MM.1S (cell line): ENCODE measurements around the gene ZBTB47.
A peak's percentile ranks its signal among the peaks of the same experiment; 100 is the strongest.

ENCODE experiments used
- DNase-seq: peaks from one replicate; pipeline ENCODE4 v3.0.0-alpha.2; 2015
- H2AFZ ChIP-seq: fragments of 300-600 bp; sonication (generic); 2 replicates; pipeline ENCODE4 v1.6.0; 2016; ENCODE audit warnings: antibody characterized with exemption, low read length
- H3F3A ChIP-seq: fragments of 300-600 bp; sonication (generic); 2 replicates; pipeline ENCODE4 v1.6.1; 2016; ENCODE audit warnings: mild to moderate bottlenecking, antibody characterized with exemption, low read length, moderate library complexity, mixed read lengths; ENCODE audit not compliant: insufficient read depth
- H3K27ac ChIP-seq: fragments of 300-600 bp; sonication (generic); 2 replicates; pipeline ENCODE4 v1.5.1; 2016; ENCODE audit warnings: mild to moderate bottlenecking, low read length
- H3K27me3 ChIP-seq: fragments of 300-600 bp; sonication (generic); replicated peaks from 2 replicates; pipeline ENCODE4 v1.6.0; 2016; ENCODE audit warnings: low read length; ENCODE audit not compliant: insufficient read depth
- H3K36me3 ChIP-seq: fragments of 300-600 bp; sonication (generic); replicated peaks from 2 replicates; pipeline ENCODE4 v1.6.1; 2016; ENCODE audit warnings: mild to moderate bottlenecking, low read length, mixed read lengths; ENCODE audit not compliant: insufficient read depth
- H3K4me1 ChIP-seq: fragments of 300-600 bp; sonication (generic); 2 replicates; pipeline ENCODE4 v1.6.1; 2016; ENCODE audit warnings: low read length, mixed read lengths
- H3K4me2 ChIP-seq: fragments of 300-600 bp; sonication (generic); 2 replicates; pipeline ENCODE4 v1.6.0; 2016; ENCODE audit warnings: low read depth, low read length
- H3K4me3 ChIP-seq: fragments of 300-600 bp; sonication (generic); 2 replicates; pipeline ENCODE4 v1.5.1; 2016; ENCODE audit warnings: low read length, mixed read lengths
- H3K79me2 ChIP-seq: fragments of 300-600 bp; sonication (generic); 2 replicates; pipeline ENCODE4 v1.6.1; 2016; ENCODE audit warnings: mixed run types, low read length, mixed read lengths
- H3K9ac ChIP-seq: fragments of 300-600 bp; sonication (generic); 2 replicates; pipeline ENCODE4 v1.6.1; 2016; ENCODE audit warnings: low read length, mixed read lengths
- H3K9me2 ChIP-seq: fragments of 300-600 bp; sonication (generic); replicated peaks from 2 replicates; pipeline ENCODE4 v1.6.1; 2016; ENCODE audit warnings: mild to moderate bottlenecking, low read length, mixed read lengths; ENCODE audit not compliant: insufficient read depth
- H3K9me3 ChIP-seq: fragments of 300-600 bp; sonication (generic); replicated peaks from 2 replicates; pipeline ENCODE4 v1.6.1; 2016; ENCODE audit warnings: mild to moderate bottlenecking, low read length, mixed read lengths; ENCODE audit not compliant: insufficient read depth
- H4K20me1 ChIP-seq: fragments of 300-600 bp; sonication (generic); 2 replicates; pipeline ENCODE4 v1.6.1; 2016; ENCODE audit warnings: mild to moderate bottlenecking, low read length, moderate library complexity, mixed read lengths; ENCODE audit not compliant: insufficient read depth
- CTCF ChIP-seq: fragments of 300-600 bp; sonication (generic); IDR thresholded peaks from 2 replicates; pipeline ENCODE4 v1.5.1; 2016; ENCODE audit warnings: antibody characterized with exemption, low read length, mixed read lengths
- EZH2 ChIP-seq: fragments of 300-600 bp; sonication (generic); optimal IDR thresholded peaks from 2 replicates; pipeline ENCODE3; 2017; ENCODE audit warnings: low read depth, mild to moderate bottlenecking, antibody characterized with exemption, low read length, mixed read lengths
- EZH2phosphoT487 ChIP-seq: fragments of 300-600 bp; sonication (generic); IDR thresholded peaks from 2 replicates; pipeline ENCODE4 v1.6.1; 2018; ENCODE audit warnings: antibody characterized with exemption, low read length

Gene ZBTB47

GRCh38 chr3:42613462-42613861 is 40.0 kb upstream of the ZBTB47 start:
- no peak overlapping the region for H3K4me2 ChIP-seq
- H3K4me3 ChIP-seq, result no peak overlapping the region
- DNase-seq, result no peak
- H3K27ac ChIP-seq, result no peak overlapping the region
- H4K20me1 ChIP-seq, result peaks cover 18% of the 10 kb centered on the region; the same call in 1 of the 2 replicates
- no peaks in the 10 kb centered on the region for H3F3A ChIP-seq
- H2AFZ ChIP-seq, result no peak overlapping the region
- peaks cover 86% of the 10 kb centered on the region for H3K79me2 ChIP-seq
- H3K9me3 ChIP-seq, result no peaks in the 10 kb centered on the region
- H3K9me2 ChIP-seq, result no peaks in the 10 kb centered on the region
- H3K9ac ChIP-seq, result no peak overlapping the region
- TF ChIP-seq EZH2phosphoT487 (no peak), CTCF (peak; percentile 51)
- no peaks in the 10 kb centered on the region for H3K27me3 ChIP-seq
- H3K4me1 ChIP-seq, result no peaks in the 10 kb centered on the region
- no peaks in the 10 kb centered on the region; the same call in 1 of the 2 replicates for H3K36me3 ChIP-seq

GRCh38 chr3:42631620-42632019 is 21.9 kb upstream of the ZBTB47 start:
- H3K36me3 ChIP-seq, result peaks cover 8% of the 10 kb centered on the region; the same call in 1 of the 2 replicates

DNA sequence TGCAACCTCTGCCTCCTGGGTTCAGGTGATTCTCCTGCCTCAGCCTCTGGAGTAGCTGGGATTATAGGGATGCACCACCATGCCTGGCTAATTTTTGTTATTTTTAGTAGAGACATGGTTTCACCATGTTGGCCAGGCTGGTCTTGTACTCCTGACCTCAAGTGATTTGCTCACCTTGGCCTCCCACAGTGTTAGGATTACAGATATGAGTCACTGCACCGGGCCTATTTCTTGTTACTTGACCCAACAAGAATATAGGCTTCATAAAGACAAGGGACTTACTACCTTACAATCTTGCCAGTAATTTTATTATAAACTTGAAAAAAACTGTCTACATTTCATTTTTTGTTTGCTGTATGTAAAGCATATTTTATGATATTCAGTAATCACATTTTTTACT is 21.4 kb upstream of the ZBTB47 start:
- Histone ChIP-seq H3K9ac (no peak overlapping the region), H3K36me3 (peaks cover 8% of the 10 kb centered on the region; the same call in 1 of the 2 replicates), H3K27me3 (no peaks in the 10 kb centered on the region), H3K27ac (no peak overlapping the region), H3F3A (0 out of 2 replicates have a peak, but pooled peaks cover under 1% of the 10 kb centered on the region), H4K20me1 (no peaks in the 10 kb centered on the region), H3K9me3 (no peaks in the 10 kb centered on the region), H3K4me2 (no peak overlapping the region), H2AFZ (no peak overlapping the region), H3K9me2 (no peaks in the 10 kb centered on the region), H3K4me1 (peaks cover 1% of the 10 kb centered on the region; the same call in 1 of the 2 replicates), H3K4me3 (no peak overlapping the region), H3K79me2 (no peaks in the 10 kb centered on the region)
- TF ChIP-seq EZH2phosphoT487, result no peak
- no peak for TF ChIP-seq CTCF
- TF ChIP-seq EZH2, result no peak
- no peak for DNase-seq

More at GRCh38 chr3:42631620-42632019, 21.9 kb upstream of the ZBTB47 start:
- H3K27me3 ChIP-seq, result no peaks in the 10 kb centered on the region
- no peaks in the 10 kb centered on the region for H4K20me1 ChIP-seq
- TF ChIP-seq EZH2phosphoT487 (no peak), CTCF (no peak), EZH2 (no peak)
- H3K27ac ChIP-seq, result no peak overlapping the region
- no peaks in the 10 kb centered on the region for H3K9me2 ChIP-seq
- no peak overlapping the region for H3K4me2 ChIP-seq
- no peaks in the 10 kb centered on the region for H3K4me1 ChIP-seq
- no peaks in the 10 kb centered on the region for H3F3A ChIP-seq
- H3K9me3 ChIP-seq, result no peaks in the 10 kb centered on the region
- no peak for DNase-seq
- no peak overlapping the region for H3K4me3 ChIP-seq
- no peak overlapping the region for H2AFZ ChIP-seq
- no peak overlapping the region for H3K9ac ChIP-seq
- H3K79me2 ChIP-seq, result no peaks in the 10 kb centered on the region
